GM19023 (cell line): ENCODE results near the gene SLC35B2.

Experiments
- ATAC-seq: cut with Tn5 transposase; IDR thresholded peaks from one replicate; pipeline ENCODE4 v1.9.1; 2021; ENCODE audit warnings: mild to moderate bottlenecking, moderate library complexity; ENCODE audit not compliant: unreplicated experiment

The SLC35B2 gene

DNA sequence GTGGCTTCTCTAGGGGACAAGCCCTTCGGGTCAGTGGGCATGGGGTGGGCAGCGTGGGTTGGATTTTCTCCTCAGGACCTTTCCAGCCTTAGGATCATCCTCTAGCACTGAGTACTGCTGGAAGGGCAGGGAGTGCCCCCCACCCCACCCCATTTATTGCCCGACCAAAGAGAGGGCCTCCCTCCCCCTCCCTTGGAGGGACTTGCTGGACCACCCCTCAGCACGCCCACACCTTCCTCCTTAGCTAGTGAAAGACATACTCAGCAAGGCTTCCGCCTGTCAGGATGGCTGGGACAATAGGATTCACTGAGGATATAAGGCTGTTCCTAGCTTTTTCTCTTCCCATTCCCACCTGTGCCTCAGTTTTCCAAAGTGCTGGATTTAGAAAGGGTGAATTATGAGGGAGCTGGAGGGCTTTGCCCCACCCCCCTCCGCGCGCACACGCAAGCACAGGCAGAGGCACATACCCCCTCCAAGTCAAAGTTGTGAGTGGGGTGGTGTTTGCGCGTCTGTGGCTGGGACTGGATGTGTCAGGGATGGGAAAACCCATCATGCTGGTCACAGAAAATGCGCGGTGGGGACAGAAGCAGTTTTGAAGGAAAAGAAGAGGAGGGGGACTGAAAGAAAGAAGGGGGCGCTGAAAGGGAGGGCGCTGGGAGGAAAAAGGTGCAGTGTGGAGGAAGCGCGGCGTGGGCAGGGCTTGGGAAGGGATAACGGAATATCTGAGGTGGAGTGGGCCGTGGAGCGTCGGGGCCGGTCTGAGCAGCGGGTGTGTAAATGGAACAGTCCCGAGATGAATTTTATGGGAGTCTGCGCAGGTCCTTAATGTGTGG lies 34.6 kb downstream of the SLC35B2 start:
- no peak for ATAC-seq

- no peak for ATAC-seq
Measured at GRCh38 chr6:44221961-44222335, 35.4 kb downstream of the SLC35B2 start.

GRCh38 chr6:44221291-44221960 lies 35.9 kb downstream of the SLC35B2 start:
- ATAC-seq, result peak; percentile 46

DNA sequence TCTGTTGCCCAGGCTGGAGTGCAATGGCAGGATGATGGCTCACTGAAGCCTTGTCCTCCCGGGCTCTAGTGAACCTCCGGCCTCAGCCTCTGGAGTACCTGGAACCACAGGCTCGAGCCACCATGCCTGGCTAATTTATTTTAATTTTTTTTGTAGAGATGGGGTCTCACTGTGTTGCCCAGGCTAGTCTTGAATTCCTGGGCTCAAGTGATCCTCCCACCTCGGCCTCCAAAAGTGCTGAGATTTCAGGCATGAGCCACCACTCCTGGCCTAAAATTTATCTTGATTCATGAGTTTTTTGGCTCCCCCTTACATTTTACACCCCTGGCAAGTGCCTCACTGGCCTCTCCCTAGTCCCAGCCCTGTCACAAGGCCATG lies 36.4 kb downstream of the SLC35B2 start:
- ATAC-seq, result no peak

- ATAC-seq, result no peak
Measured at GRCh38 chr6:44219815-44220784, 37.2 kb downstream of the SLC35B2 start.

DNA sequence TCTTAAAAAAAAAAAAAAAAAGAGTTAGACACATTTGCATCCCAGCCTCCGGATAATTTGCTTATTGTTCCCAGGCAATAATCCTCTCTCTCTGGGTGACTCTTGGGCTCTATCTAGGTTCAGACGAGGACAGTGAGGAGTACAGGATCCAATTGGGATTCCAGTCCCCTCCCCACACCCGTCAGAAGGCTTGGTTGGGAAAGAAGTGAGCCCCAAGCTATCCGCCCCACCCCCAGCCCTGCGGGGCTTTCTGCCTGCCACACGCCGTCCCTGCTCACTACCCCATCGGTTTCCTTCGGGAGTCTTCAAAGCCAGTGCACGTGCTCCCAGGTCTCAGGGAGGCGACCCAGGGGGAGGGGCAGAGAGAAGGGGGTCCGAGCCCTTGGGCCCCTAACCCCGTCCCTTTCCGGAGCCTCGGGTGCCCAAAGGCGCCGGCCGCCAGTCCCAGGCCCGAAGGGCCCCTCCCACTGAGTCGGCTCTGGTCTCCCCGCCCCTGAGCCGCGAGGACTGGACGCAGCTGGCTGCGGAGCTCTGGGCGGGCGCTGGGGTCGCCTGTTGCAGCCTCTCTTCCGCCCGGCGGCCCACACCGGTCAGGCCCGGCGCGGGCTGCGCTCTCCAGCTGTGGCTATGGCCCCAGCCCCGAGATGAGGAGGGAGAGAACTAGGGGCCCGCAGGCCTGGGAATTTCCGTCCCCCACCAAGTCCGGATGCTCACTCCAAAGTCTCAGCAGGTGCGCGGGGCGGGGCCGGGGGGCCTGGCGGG lies 38.1 kb downstream of the SLC35B2 start:
- ATAC-seq, result peak; percentile 61

DNA sequence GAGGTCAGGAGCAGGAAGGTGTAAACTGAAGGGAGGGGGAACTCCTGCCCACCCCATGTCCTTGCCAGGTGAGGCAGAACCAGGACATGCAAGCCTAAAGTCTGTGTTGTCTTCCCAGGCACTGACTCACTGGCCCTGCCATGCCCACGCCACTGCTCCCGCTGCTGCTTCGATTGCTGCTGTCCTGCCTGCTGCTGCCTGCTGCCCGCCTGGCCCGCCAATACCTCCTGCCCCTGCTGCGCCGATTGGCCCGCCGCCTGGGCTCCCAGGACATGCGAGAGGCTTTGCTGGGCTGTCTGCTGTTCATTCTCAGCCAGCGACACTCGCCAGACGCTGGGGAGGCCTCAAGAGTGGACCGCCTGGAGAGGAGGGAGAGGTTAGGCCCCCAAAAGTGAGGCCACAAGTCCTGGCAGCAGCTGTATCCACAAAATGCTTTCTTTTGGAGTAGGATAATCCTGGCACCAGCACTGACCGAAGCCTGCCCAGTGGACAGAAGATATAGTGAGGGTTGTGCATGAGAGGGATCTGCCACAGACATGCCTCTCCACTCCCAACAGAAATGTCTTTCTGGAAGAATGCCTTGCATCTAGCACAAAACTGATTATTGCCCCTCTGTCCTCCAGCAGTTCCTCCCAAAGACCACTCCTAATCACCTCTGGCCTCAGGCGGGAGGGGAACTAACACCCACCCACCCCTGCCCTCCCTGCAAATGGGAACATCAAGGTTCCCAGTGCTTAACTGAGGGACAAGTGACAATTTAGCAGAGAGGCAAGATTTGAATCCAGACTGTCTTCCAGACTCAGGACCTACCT lies 39.8 kb downstream of the SLC35B2 start:
- no peak for ATAC-seq

- ATAC-seq, result no peak
Measured at GRCh38 chr6:44216677-44217331, 40.5 kb downstream of the SLC35B2 start, which contains the start of gene MYMX. TSS of gene MYMX (plus strand) at chr6:44216926. CDS start at chr6:44217472, 546 bp downstream.

- no peak for ATAC-seq
Measured at GRCh38 chr6:44214307-44214706, 43.0 kb downstream of the SLC35B2 start.

GRCh38 chr6:44211284-44211683 lies 46.0 kb downstream of the SLC35B2 start:
- ATAC-seq, result no peak

GRCh38 chr6:44207966-44208365 lies 49.4 kb downstream of the SLC35B2 start:
- ATAC-seq, result no peak
